CD4-positive, alpha-beta T cell (primary cell): ENCODE data around the gene AHDC1. TPM values are rescaled to one million over a fixed set of nuclear protein-coding genes. Genes with fewer than 3 reads are reported as not detected.

Source experiments
- ATAC-seq: fragments of 200-7000 bp; cut with Tn5 transposase; one replicate; pipeline ENCODE4 v1.10.0; 2022; ENCODE audit warnings: mild to moderate bottlenecking; ENCODE audit not compliant: poor library complexity
- CTCF ChIA-PET: fragments of 350-600 bp; sonication (Branson Sonifier 250); formaldehyde crosslinking; loops from one replicate; lab custom pipeline; 2021; ENCODE audit warnings: antibody characterized with exemption, inconsistent platforms; lab: Charles Lee
- POLR2A ChIA-PET: fragments of 350-600 bp; sonication (Branson Sonifier 250); formaldehyde crosslinking; loops from one replicate; lab custom pipeline; 2021; ENCODE audit warnings: antibody characterized with exemption, inconsistent platforms; lab: Charles Lee
- DNase-seq, 14 experiments: peaks; one replicate each; pipeline ENCODE4 v3.0.0-alpha.2; 2013 to 2020; ENCODE audit warnings: mixed read lengths in 2 of 14
- H3K27ac ChIP-seq, 2 donors: one replicate each; pipeline versions ENCODE4 v1.5.1 to v1.7.0; 2013; ENCODE audit warnings: low read length in 2 of 2, low read depth in 1 of 2, mild to moderate bottlenecking in 1 of 2
- H3K27me3 ChIP-seq, 2 experiments: 1 replicate in 1 of 2; 2 replicates in 1 of 2; pipeline versions ENCODE4 v1.6.1 to v1.7.0; 2013; ENCODE audit warnings: low read length in 2 of 2, control low read depth in 1 of 2, mild to moderate bottlenecking in 1 of 2, moderate library complexity in 1 of 2; ENCODE audit not compliant: insufficient read depth in 2 of 2, control insufficient read depth in 1 of 2
- H3K36me3 ChIP-seq: one replicate; pipeline ENCODE4 v1.6.1; 2013; ENCODE audit warnings: low read length, control low read depth; ENCODE audit not compliant: insufficient read depth
- H3K4me1 ChIP-seq: one replicate; pipeline ENCODE4 v1.6.1; 2013; ENCODE audit warnings: low read length, control low read depth; ENCODE audit not compliant: insufficient read depth
- H3K4me3 ChIP-seq: one replicate; pipeline ENCODE4 v1.5.1; 2013; ENCODE audit warnings: mild to moderate bottlenecking, low read length, moderate library complexity
- H3K9me3 ChIP-seq, 2 experiments: 1 replicate in 1 of 2; 2 replicates in 1 of 2; pipeline versions ENCODE4 v1.6.1 to v1.7.0; 2013; ENCODE audit warnings: low read length in 2 of 2, mild to moderate bottlenecking in 2 of 2, control low read depth in 1 of 2, moderate library complexity in 1 of 2; ENCODE audit not compliant: control insufficient read depth in 1 of 2, insufficient read depth in 1 of 2
- H3K27ac Mint-ChIP-seq: one replicate; pipeline ENCODE4 v1.8.0; 2020; ENCODE audit warnings: mixed read lengths
- H3K27me3 Mint-ChIP-seq: one replicate; pipeline ENCODE4 v1.8.0; 2021; ENCODE audit warnings: mixed read lengths
- H3K36me3 Mint-ChIP-seq: one replicate; pipeline ENCODE4 v1.8.0; 2021; ENCODE audit warnings: low read depth, mixed read lengths
- H3K4me1 Mint-ChIP-seq: one replicate; pipeline ENCODE4 v1.8.0; 2021; ENCODE audit warnings: low read depth, mixed read lengths
- H3K4me3 Mint-ChIP-seq: one replicate; pipeline ENCODE4 v1.8.0; 2020; ENCODE audit warnings: mild to moderate bottlenecking, mixed read lengths
- H3K9me3 Mint-ChIP-seq: one replicate; pipeline ENCODE4 v1.8.0; 2020; ENCODE audit warnings: mixed read lengths
- CTCF ChIP-seq: fragments of 200-600 bp; IDR thresholded peaks from one replicate; pipeline ENCODE4 v1.8.0; 2022; ENCODE audit warnings: antibody characterized with exemption, mild to moderate bottlenecking
- intact Hi-C, 2 experiments: fragments of 100-400 bp; cut with DNase I in 1 of 2; cut with micrococcal nuclease in 1 of 2; formaldehyde crosslinking; loops; one replicate each; pipeline versions ENCODE4 v1.15.1 to v1.9.0; 2023 to 2025; cut with DNase I, micrococcal nuclease
- total RNA-seq, 174 experiments: library from RNA in 2 of 174; stranded (reverse) in 2 of 174; gene quantifications; one replicate each; pipeline ENCODE4 v1.2.3 and lab custom pipeline; 2021 to 2026

AHDC1 gene
- total RNA-seq, 2 experiments from 2014 or later: 20.8 to 22.9 TPM

GRCh38 chr1:27548858-27549719, 54.9 kb downstream of the AHDC1 start:
- Mint-ChIP-seq H3K27ac (no peak overlapping the region), H3K4me1 (peaks cover 5% of the 10 kb centered on the region), H3K27me3 (no peaks in the 10 kb centered on the region), H3K36me3 (peaks cover 17% of the 10 kb centered on the region), H3K9me3 (no peaks in the 10 kb centered on the region), H3K4me3 (no peak overlapping the region)
- ChIA-PET POLR2A (no interaction called here), CTCF (no interaction called here)
- no peaks in the 10 kb centered on the region for H3K4me1 ChIP-seq
- peaks cover 36% of the 10 kb centered on the region for H3K36me3 ChIP-seq
- H3K27ac ChIP-seq: no peak overlapping the region
- H3K9me3 ChIP-seq: no peaks in the 10 kb centered on the region
- ATAC-seq (no peak), DNase-seq (no peak)
- no peak for TF ChIP-seq CTCF
- no peaks in the 10 kb centered on the region for H3K27me3 ChIP-seq
- intact Hi-C loops: no loop called here
- no peak overlapping the region for H3K4me3 ChIP-seq

GRCh38 chr1:27548136-27548853, 55.6 kb downstream of the AHDC1 start:
- Mint-ChIP-seq H3K9me3 (no peaks in the 10 kb centered on the region), H3K4me3 (no peak overlapping the region), H3K27me3 (no peaks in the 10 kb centered on the region), H3K4me1 (peaks cover 5% of the 10 kb centered on the region), H3K27ac (no peak overlapping the region), H3K36me3 (peaks cover 12% of the 10 kb centered on the region)
- CTCF ChIA-PET: no interaction called here
- intact Hi-C loops: no loop called here
- H3K27ac ChIP-seq: no peak overlapping the region
- no peaks in the 10 kb centered on the region for H3K27me3 ChIP-seq
- ATAC-seq: no peak
- TF ChIP-seq CTCF: no peak
- no peak for DNase-seq
- H3K4me3 ChIP-seq: no peak overlapping the region
- peaks cover 37% of the 10 kb centered on the region for H3K36me3 ChIP-seq
- no peaks in the 10 kb centered on the region for H3K9me3 ChIP-seq
- POLR2A ChIA-PET: no interaction called here
- H3K4me1 ChIP-seq: no peaks in the 10 kb centered on the region

DNA sequence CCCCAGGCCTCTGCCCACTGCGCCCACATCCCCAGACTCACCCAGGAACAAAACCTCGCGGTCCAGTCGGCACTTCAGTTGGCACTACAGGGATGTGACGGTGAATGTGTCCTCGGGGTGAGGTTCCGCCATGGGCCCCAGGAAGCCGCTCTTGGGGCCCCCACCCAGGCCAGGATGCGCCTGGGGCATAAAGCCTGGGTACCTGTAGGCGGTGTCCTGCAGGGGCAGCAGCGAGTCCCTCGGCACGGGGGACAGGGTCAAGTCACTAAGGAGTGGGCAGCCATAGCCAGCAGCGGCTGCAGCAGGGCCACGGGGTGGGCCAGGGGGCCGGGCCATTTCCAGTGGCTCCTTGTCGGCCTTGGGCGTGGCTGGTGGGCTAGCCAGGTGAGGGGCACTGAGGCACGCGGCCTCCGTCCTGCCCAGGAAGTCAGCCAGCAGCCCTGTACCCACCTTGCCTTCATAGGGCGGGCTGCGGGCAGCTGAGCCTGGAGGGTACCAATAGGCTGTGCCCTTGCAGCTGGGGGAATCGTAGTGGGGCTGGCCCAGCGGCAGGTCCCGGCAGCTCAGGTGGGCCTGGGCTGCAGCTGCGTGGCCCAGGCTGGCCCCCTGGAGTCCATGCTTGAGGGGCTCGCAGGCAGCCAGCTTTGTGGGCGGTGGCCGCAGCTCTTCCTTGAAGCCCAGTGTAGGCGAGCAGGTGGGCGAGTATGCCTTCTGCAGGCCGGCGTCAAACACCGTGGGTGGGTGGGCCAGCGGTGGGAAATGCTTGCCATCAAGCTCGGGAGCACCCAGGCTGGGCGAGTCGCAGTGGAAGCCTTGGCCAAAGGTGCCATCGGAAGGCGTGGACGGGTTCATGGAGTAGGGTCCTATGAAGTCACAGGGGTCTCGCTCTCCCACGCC, 56.5 kb downstream of the AHDC1 start:
- CTCF ChIA-PET: no interaction called here
- Mint-ChIP-seq H3K4me3 (no peak overlapping the region), H3K4me1 (peaks cover 5% of the 10 kb centered on the region), H3K36me3 (peaks cover 8% of the 10 kb centered on the region), H3K27me3 (no peaks in the 10 kb centered on the region), H3K27ac (no peak overlapping the region), H3K9me3 (no peaks in the 10 kb centered on the region)
- DNase-seq: peak in 1 of 14 experiments; percentile 16
- no peak for TF ChIP-seq CTCF
- no peaks in the 10 kb centered on the region for H3K4me1 ChIP-seq
- H3K9me3 ChIP-seq: no peaks in the 10 kb centered on the region
- POLR2A ChIA-PET: no interaction called here
- no peak overlapping the region for H3K27ac ChIP-seq
- no peaks in the 10 kb centered on the region for H3K27me3 ChIP-seq
- ATAC-seq: no peak
- no peak overlapping the region for H3K4me3 ChIP-seq
- intact Hi-C loops: no loop called here
- H3K36me3 ChIP-seq: peaks cover 34% of the 10 kb centered on the region
